ENCODE data around the gene TLE4.

DNA sequence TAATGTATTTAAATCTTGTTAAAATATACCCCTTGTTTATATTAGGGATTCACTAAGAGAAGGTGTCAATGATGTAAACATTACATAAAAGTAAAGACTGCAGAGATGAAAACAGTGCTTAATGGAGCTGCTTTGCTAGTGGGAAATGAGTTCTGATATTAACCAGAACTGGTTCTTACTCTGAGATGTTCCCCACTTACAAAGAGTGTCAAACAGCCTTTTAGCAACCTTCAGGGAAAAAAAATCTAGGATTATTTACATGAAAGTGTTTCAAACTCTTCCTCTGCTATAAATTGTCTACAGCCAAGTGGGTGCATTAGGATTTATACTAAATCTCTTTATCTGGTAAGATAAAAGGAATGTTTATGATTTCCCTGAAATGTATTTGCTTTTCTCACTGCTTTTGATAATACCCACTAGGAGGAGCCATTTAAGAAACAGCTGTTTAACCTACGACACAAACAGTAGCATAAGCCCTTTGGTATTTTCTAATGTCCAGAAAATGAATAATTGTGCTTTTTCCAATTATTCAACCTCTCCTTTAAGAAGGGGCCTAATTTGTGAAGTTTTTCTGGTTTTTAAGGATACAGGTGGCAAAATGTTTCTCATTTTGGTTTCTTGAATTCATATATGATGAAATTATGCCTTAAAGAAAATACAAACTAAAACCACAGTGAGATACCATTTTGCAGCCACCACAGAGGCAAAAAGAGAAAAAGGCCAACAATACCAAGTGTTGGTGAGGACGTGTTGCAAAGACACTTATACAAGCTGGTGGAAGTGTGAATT, 186.3 kb downstream of the TLE4 start:
- TF ChIP-seq GATA2 (IDR thresholded peaks at IDR 0.05; ENCODE audit: low read depth, low read length) (no peak), GATA3 (IDR thresholded peaks at IDR 0.05; ENCODE audit: low read depth, low read length) (no peak)

Measured in SH-SY5Y (cell line).